Measurements from ENCODE around the gene CACNB1. TPM values are rescaled to one million over a fixed set of nuclear protein-coding genes. Genes with fewer than 3 reads are reported as not detected.

CACNB1 gene
- total RNA-seq, 1 donor from 2014 or later = 25.5 TPM

DNA sequence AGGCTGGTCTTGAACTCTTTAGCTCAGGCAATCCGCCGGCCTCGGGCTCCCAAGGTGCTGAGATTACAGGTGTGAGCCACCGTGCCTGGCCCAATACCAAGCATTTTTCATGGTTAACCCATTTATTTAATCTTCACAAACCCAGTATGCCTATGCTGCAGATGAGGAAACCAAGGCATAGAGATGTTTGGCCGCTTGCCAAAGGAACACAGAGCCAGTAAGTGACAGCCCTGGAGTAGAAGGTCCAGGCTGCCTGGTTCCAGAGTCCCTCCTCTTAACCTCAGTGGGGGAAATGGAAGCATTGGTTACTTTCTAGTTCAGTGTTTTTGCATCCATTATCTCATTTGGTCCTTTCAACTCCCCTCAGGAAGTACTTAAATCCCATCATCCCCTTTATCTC lies 16.2 kb downstream of the CACNB1 start:
- Mint-ChIP-seq H3K4me1 (ENCODE audit: low read depth) (peaks cover 5% of the 10 kb centered on the region), H3K36me3 (ENCODE audit: low read depth) (peaks cover 42% of the 10 kb centered on the region)
- TF ChIP-seq, protein P1, sequence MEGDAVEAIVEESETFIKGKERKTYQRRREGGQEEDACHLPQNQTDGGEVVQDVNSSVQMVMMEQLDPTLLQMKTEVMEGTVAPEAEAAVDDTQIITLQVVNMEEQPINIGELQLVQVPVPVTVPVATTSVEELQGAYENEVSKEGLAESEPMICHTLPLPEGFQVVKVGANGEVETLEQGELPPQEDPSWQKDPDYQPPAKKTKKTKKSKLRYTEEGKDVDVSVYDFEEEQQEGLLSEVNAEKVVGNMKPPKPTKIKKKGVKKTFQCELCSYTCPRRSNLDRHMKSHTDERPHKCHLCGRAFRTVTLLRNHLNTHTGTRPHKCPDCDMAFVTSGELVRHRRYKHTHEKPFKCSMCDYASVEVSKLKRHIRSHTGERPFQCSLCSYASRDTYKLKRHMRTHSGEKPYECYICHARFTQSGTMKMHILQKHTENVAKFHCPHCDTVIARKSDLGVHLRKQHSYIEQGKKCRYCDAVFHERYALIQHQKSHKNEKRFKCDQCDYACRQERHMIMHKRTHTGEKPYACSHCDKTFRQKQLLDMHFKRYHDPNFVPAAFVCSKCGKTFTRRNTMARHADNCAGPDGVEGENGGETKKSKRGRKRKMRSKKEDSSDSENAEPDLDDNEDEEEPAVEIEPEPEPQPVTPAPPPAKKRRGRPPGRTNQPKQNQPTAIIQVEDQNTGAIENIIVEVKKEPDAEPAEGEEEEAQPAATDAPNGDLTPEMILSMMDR (IDR thresholded peaks at IDR 0.05) = no peak

DNA sequence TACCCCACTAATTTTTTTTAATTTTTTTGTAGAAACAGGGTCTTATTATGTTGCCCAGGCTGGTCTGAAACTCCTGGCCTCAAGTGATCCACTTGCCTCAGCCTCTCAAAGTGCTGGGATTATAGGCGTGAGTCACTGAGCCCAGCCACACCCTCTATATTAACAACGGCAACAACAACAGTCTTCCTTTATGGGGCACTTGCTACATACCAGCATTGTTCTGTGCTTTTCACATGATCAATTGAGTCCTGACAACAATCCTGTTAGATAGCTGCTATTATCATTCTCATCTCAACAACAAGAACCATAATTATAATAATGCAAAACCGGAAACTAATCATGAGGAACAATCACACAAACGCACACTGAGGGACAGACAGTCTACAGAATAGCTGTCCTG lies 18.9 kb downstream of the CACNB1 start:
- Mint-ChIP-seq H3K4me3 (ENCODE audit: unreplicated experiment) (no peak overlapping the region), H3K9me3 (ENCODE audit: low read depth) (no peaks in the 10 kb centered on the region), H3K27me3 (ENCODE audit: low read depth) (no peaks in the 10 kb centered on the region), H3K36me3 (ENCODE audit: low read depth) (peaks cover 38% of the 10 kb centered on the region), H3K27ac (ENCODE audit: unreplicated experiment) (no peak overlapping the region), H3K4me1 (ENCODE audit: low read depth) (peaks cover 5% of the 10 kb centered on the region)
- TF ChIP-seq, protein P1 (IDR thresholded peaks at IDR 0.05) = no peak
- DNase-seq (ENCODE audit: low spot score) = no peak

More for the DNA sequence above, 16.2 kb downstream of the CACNB1 start:
- Mint-ChIP-seq H3K27ac (ENCODE audit: unreplicated experiment) (no peak overlapping the region), H3K27me3 (ENCODE audit: low read depth) (no peaks in the 10 kb centered on the region), H3K9me3 (ENCODE audit: low read depth) (no peaks in the 10 kb centered on the region), H3K4me3 (ENCODE audit: unreplicated experiment) (no peak overlapping the region)
- DNase-seq (ENCODE audit: low spot score) = no peak

DNA sequence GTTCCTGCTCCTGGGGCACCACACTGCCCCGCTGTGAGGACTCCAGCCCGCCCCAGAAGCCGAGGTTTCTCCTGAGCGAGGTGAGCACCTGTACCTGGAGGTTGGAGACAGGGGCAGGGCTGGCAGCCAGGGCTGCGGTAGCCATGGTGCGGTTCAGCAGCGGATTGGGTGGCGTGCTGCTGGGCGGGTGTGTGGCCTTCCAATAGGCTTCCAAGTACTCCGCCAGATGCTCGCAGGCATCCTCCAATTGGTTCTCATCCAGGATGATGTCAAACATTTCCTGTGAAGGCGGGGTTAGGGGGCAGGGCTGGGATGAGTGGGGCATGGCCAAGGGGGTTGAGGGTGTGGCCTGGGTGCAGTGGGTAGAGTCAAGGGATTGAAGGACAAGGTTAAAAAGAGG lies 20.2 kb downstream of the CACNB1 start:
- Mint-ChIP-seq H3K27ac (ENCODE audit: unreplicated experiment) (no peak overlapping the region), H3K4me3 (ENCODE audit: unreplicated experiment) (no peak overlapping the region), H3K4me1 (ENCODE audit: low read depth) (peaks cover 5% of the 10 kb centered on the region), H3K27me3 (ENCODE audit: low read depth) (no peaks in the 10 kb centered on the region), H3K9me3 (ENCODE audit: low read depth) (no peaks in the 10 kb centered on the region), H3K36me3 (ENCODE audit: low read depth) (peaks cover 30% of the 10 kb centered on the region)
- DNase-seq (ENCODE audit: low spot score) = no peak
- TF ChIP-seq, protein P1 (IDR thresholded peaks at IDR 0.05) = no peak

DNA sequence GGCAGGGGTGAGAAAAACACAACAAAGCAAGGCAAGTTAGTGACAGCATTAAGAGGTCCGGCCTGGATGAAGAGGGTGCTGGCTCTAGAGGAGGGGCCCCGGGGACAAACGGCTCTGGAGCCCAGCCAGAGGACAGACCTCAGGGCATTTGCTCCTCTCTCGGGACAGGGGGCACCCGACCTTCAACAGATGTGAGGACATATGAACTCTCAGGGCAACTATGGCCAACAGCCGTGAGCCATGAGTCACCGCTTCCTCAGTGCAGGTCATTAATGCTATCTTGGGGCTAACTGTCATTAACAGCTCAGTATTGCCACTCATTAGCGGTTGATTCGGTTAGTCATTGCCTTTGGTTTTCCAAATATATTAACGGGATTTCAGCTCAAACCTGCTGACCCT lies 21.8 kb downstream of the CACNB1 start:
- TF ChIP-seq, protein P1 (IDR thresholded peaks at IDR 0.05) = no peak
- H3K27me3 Mint-ChIP-seq (ENCODE audit: low read depth) = no peaks in the 10 kb centered on the region
- H3K36me3 Mint-ChIP-seq (ENCODE audit: low read depth) = peaks cover 28% of the 10 kb centered on the region
- H3K27ac Mint-ChIP-seq (ENCODE audit: unreplicated experiment) = no peak overlapping the region
- H3K4me3 Mint-ChIP-seq (ENCODE audit: unreplicated experiment) = no peak overlapping the region
- peaks cover 5% of the 10 kb centered on the region for H3K4me1 Mint-ChIP-seq (ENCODE audit: low read depth)
- DNase-seq (ENCODE audit: low spot score) = no peak
- H3K9me3 Mint-ChIP-seq (ENCODE audit: low read depth) = no peaks in the 10 kb centered on the region

DNA sequence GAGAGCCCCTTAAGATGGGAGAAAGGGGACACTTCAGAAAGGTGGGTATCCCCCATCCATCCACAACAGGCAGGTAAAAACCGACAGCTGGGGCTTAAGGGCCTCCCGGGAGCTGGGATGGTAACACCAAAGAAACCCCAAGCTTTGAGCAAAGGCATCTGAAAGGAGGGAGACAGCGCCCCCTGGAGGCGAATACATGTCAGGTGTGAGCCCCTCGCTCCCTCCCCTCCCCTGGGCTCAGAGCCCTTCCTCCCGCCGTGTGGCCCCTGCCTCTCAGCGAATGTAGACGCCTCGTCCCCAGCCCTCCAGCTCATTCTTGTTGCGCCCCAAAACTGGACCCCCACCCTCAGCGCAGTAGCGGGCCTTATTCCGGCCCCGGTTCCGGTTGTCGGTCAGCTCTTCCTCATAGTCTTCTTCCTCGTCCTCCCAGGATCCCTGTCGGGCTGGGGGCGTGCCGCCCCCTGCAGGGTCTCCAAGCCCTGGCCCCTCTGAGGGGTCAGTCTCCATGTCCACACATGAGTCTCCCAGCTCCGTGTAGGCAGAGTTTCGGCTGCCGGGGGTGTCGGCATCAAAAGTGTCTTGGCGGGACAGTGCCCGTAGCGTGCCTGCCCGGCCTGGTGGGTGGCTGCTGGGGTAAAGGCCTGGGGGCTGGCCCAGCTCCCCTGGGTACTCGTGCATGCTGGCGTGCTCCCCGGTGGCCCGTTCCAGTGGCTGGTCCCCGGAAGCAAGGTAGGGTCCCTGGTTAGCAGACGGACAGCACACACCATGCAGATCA lies 22.4 kb downstream of the CACNB1 start:
- Mint-ChIP-seq H3K9me3 (ENCODE audit: low read depth) (no peaks in the 10 kb centered on the region), H3K4me3 (ENCODE audit: unreplicated experiment) (no peak overlapping the region), H3K27me3 (ENCODE audit: low read depth) (no peaks in the 10 kb centered on the region), H3K4me1 (ENCODE audit: low read depth) (peaks cover 5% of the 10 kb centered on the region), H3K27ac (ENCODE audit: unreplicated experiment) (peak overlapping the region; percentile 57), H3K36me3 (ENCODE audit: low read depth) (peaks cover 28% of the 10 kb centered on the region)
- no peak for DNase-seq (ENCODE audit: low spot score)
- TF ChIP-seq, protein P1 (IDR thresholded peaks at IDR 0.05) = peak; percentile 89

All from chondrocyte (in vitro differentiated cells).